Activated CD4-positive, CD25-positive, alpha-beta regulatory T cell treated with anti-CD3 and anti-CD28 coated beads, Interleukin-2, amount 50 U/mL, for 72 hours (primary cell): ENCODE measurements around the gene SPRY1.

ENCODE experiments used
- DNase-seq: peaks from one replicate; pipeline ENCODE4 v3.0.0; 2021

The SPRY1 gene

DNA sequence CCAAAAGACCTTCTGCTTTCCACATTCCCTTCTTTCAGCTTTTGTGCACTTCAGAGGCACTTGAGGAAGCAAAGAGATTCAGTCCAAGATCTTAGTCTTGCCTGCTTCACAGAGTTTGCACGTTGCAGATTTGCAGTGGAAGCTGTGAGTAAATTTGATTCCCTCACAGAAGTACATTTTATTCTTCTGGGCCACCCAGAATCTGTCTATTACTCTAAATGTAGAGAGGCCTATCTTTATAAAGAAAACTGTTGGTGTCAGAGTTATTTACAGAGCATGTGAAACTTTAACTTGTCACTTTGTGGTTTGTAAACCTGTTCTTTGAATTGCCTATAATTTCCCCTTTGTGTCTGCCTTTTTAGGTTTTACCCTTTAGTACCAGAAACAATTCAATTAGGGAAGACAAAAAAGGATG is 15.5 kb downstream of the SPRY1 start:
- DNase-seq, result no peak

GRCh38 chr4:123412700-123413512 is 16.3 kb downstream of the SPRY1 start:
- DNase-seq, result no peak

GRCh38 chr4:123415576-123415975 is 19.0 kb downstream of the SPRY1 start:
- DNase-seq, result no peak

DNA sequence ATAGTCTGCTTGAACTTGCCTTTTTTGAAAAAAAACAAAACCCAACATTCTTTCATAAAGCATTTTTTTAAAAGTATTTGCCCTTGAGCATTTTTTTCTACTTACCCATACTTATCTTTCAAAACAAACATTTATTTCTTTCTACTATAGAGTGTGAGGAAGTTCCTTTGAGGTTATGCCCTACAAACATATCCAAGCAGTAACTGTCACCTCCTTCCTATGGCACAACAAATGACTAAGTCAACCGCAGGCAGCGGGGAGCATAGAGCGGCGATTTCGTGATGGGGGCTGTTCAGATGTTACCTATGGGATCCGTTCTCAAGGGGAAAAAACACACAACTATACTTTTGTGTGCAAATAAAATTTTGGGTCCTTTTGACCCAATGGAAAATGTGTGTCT is 19.4 kb downstream of the SPRY1 start:
- DNase-seq, result no peak

- no peak for DNase-seq
Observed at GRCh38 chr4:123417813-123418212, 21.2 kb downstream of the SPRY1 start.

DNA sequence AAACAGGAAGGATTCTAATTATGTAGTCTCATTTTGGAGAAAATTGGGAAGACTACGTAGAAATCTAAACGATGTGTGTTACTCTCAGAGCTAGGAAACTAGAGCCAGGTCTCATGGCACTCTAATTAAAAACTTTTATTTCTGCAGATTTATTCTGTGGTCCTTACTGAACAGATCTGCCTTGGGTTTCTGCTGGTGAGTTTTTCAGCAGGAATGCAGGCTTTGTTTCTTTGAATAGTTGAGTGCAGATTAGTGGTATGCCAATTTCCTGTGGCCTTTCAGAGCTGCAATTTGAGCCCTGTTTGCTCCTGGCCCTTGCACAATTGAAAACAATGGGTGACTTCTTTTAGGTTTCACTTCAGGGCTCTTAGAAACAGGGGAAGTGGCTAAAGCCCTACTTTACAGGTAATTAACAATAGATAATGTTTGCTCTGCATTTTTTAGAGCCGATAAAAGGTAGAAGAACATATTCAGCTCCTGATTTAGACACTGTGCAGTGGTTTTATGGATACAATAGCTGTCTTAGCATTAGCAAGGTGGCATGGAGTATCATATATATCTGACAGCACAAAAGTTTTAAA is 21.8 kb downstream of the SPRY1 start:
- no peak for DNase-seq

- DNase-seq, result no peak
Observed at GRCh38 chr4:123419885-123420755, 23.5 kb downstream of the SPRY1 start.

- no peak for DNase-seq
Observed at GRCh38 chr4:123421227-123421936, 24.8 kb downstream of the SPRY1 start.

DNA sequence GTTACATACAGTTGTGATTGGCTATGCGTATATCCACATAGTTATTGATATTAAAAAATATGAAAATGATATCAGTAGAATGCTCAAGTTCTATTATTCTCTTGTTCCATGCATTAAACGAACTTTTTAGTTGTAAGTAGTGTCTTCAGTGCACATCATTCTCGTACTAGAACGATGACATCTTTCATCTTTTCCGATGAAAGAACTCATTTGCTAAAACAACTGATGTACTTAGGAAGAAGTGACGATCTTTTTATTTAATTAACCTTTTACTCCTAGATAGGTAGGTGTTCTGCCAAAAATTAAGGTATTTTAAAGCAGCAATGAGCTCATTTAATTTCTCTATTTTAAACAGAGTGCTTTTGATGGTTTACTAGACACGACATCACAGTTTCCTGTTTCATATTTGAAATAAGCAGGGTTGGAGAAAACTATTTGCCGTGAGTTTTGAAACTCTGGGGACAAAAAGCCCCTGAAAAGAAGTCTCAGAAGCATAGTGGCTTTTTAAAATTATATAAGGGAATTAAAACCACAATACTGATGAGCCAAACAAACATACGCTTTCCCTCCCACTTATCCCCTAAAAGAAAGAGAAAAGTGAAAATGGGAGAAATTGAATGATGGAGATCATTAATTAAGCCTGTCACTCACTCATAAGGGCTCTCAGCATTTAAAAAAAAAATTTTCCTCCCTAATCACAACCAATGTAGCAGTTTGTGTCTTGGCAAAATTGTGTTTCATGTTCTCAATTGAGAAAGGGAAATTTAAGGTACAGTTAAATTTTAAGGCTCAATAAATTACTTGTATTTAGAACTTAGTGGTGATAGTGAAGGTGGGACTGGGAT is 25.6 kb downstream of the SPRY1 start:
- DNase-seq, result no peak

GRCh38 chr4:123423819-123424218 is 27.2 kb downstream of the SPRY1 start:
- DNase-seq, result no peak

DNA sequence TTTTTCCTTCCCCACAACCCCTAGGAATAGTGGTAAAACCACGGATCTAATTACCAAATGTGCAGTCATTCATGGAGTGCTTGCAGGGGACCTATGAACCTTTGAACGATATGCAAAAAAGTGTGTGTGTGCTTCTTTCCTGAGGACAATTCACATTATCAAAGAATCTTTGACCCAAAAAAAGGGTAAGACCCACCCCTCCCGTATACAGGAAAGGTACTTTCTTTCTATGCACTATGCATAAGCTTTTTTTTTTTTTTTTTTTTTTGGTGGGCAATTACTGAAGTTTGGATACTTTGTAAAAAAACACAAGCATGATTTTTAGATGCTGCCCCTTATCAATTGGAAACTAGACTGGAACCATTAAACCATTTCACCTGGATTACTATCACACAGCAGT is 31.4 kb downstream of the SPRY1 start:
- DNase-seq, result no peak

DNA sequence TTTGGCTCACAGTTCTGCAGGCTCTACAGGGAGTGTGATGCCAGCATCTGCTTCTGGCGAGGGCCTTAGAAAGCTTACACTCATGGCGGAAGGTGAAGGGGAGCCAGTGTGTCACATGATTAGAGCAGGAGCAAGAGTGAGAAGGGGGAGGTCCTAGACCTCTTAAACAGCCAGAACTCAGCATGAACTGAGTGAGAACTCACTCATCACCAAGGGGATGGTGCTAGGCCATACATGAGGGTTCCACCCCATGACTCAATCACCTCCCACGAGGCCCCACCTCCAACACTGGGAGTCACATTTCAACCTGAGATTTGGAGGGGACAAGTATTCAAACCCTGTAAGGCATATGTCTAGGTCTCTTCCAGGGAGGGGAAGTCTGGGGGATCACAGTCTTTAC is 33.4 kb downstream of the SPRY1 start:
- DNase-seq, result no peak

DNA sequence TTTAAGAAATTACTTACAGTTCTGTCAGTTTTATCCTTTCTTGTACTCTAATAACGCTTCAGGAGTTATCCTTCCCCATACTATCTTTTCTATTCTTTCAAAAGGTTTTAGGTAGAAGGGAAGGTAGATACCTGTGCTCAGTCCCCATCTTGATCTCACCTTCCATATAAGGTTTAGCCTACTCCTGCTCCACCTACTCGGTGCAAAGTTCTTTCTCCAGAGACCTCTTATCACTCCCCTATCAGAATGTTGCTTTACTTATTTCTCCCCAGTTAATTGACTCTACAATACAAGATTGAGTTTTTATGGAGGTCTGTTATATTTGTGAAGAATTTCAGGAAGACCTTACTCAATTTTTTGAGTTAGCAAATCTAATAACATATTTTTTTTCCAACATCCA is 33.9 kb downstream of the SPRY1 start:
- no peak for DNase-seq

- no peak for DNase-seq
Observed at GRCh38 chr4:123433573-123433972, 37.0 kb downstream of the SPRY1 start.

DNA sequence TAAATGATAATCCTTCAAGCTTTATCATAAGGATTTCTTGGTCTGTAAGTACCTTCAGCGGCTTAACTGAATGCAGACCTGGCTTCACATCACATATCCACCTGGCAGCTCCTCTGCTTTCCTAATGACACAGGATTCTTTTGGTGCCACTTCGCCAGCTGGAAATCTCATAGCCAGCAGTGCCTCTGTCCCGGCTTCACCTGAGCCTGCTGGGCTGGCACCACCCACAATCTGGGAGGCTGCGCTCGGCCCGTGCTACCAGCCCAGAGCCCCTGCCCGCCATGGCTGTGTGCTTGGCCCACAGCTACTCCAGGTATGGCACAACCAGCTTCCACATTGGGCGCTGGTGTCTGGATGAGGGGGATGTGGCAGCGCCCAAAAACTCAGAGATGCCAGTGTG is 37.4 kb downstream of the SPRY1 start:
- DNase-seq, result no peak

DNA sequence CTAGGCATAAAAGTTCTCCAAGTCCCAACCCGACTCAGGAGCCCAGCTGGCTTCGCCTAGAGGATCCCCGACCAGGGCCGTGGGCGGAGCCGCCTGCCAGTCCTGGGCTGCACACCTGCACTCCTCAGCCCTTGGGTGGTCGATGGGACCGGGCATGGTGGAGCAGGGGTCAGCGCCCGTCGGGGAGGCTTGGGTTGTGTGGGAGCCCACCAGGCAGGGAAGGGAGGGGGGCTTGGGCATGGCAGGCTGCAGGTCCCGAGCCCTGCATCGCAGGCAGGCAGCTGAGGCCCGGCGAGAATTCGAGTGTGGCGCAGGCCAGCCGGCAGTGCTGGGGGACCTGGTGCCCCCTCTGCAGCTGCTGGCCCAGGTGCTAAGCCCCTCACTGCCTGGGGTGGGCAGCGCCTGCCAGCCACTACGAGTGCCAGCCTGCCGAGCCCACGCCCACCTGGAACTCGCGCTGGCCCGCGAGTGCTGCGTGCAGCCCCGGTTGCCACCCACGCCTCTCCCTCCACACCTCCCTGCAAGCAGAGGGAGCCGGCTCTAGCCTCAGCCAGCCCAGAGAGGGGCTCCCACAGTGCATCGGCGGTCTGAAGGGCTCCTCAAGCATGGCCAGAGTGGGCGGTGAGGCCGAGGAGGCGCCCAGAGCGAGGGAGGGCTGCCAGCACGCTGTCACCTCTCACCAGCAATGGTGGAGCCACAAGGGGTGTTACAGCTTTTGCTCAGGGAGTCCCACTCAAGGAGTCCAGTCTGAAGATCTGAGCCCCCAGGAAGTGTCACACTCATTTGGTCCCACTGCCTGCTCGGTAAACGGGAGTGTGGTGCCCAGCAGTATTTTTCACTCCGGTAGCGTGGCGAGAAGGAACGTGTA is 38.9 kb downstream of the SPRY1 start:
- no peak for DNase-seq

DNA sequence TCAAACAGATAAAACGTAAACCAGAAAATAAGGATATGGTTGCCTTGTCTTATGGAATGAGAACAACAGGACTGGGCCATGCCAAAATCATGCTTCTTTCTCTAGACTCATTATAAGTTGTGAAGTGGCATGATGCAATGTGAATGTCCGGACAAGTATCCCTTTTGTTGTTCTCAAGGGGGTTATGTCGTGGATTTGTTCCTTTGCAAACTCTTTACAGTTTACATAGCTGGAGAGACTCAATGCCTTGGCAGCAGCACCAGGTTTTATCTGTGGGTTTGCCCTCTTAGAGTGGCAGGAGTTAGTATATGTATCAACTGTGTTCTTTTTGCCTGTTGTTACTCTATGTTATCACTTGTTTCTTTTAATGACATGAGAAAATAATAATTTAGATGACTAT is 41.4 kb downstream of the SPRY1 start:
- no peak for DNase-seq

- no peak for DNase-seq
Observed at GRCh38 chr4:123443401-123444289, 47.0 kb downstream of the SPRY1 start.

DNA sequence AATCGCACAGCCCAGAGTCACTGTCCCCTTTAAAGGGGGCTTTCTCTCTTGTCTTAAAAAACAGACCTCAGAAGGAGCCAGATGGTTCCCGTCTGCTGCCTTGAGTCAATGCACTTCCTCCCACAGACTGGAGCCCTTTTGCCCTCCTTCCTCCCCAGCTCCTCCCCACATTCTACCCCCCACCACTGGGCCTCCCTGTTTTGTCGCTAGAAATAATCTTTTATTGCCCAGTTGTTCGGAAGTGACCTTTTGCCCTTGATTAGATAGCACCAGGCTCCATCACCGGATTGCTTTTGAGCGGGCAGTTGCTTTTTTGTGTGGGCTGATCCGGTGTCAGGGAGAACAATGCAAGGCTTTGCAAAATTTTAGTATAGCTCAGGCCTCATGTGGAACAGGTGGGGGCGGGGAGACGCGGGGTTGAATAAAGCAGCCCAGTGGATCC is 47.7 kb downstream of the SPRY1 start:
- no peak for DNase-seq

GRCh38 chr4:123446865-123447474 is 50.4 kb downstream of the SPRY1 start:
- DNase-seq, result no peak
